Measurements from ENCODE around the gene C16orf74.

The C16orf74 gene

GRCh38 chr16:85750146-85750826, 610 bp downstream of the C16orf74 start:
- DNase-seq (ENCODE audit: extremely low read depth in 1 of 2, low read depth in 1 of 2) = no peak

GRCh38 chr16:85749771-85750145, 1.1 kb downstream of the C16orf74 start:
- DNase-seq (ENCODE audit: extremely low read depth in 1 of 2, low read depth in 1 of 2) = no peak

- DNase-seq (ENCODE audit: extremely low read depth in 1 of 2, low read depth in 1 of 2) = no peak
Measured at GRCh38 chr16:85746460-85747215, 4.3 kb downstream of the C16orf74 start.

- no peak for DNase-seq (ENCODE audit: extremely low read depth in 1 of 2, low read depth in 1 of 2)
Measured at GRCh38 chr16:85738923-85739715, 11.8 kb downstream of the C16orf74 start.

GRCh38 chr16:85736921-85737320, 14.0 kb downstream of the C16orf74 start:
- DNase-seq (ENCODE audit: extremely low read depth in 1 of 2, low read depth in 1 of 2) = no peak

- no peak for DNase-seq (ENCODE audit: extremely low read depth in 1 of 2, low read depth in 1 of 2)
Measured at GRCh38 chr16:85735946-85736345, 14.9 kb downstream of the C16orf74 start.

GRCh38 chr16:85735225-85735635, 15.7 kb downstream of the C16orf74 start:
- peak in 1 of 2 donors; percentile 27 for DNase-seq (ENCODE audit: extremely low read depth in 1 of 2, low read depth in 1 of 2)

GRCh38 chr16:85734311-85735017, 16.4 kb downstream of the C16orf74 start:
- DNase-seq (ENCODE audit: extremely low read depth in 1 of 2, low read depth in 1 of 2) = no peak

GRCh38 chr16:85733839-85734170, 17.1 kb downstream of the C16orf74 start:
- no peak for DNase-seq (ENCODE audit: extremely low read depth in 1 of 2, low read depth in 1 of 2)

GRCh38 chr16:85733155-85733838, 17.6 kb downstream of the C16orf74 start:
- DNase-seq (ENCODE audit: extremely low read depth in 1 of 2, low read depth in 1 of 2) = no peak

GRCh38 chr16:85731179-85731578, 19.7 kb downstream of the C16orf74 start:
- no peak for DNase-seq (ENCODE audit: extremely low read depth in 1 of 2, low read depth in 1 of 2)

GRCh38 chr16:85730186-85730465, 20.8 kb downstream of the C16orf74 start:
- no peak for DNase-seq (ENCODE audit: extremely low read depth in 1 of 2, low read depth in 1 of 2)

- no peak for DNase-seq (ENCODE audit: extremely low read depth in 1 of 2, low read depth in 1 of 2)
Measured at GRCh38 chr16:85729452-85730185, 21.3 kb downstream of the C16orf74 start.

GRCh38 chr16:85728879-85729278, 22.0 kb downstream of the C16orf74 start:
- DNase-seq (ENCODE audit: extremely low read depth in 1 of 2, low read depth in 1 of 2) = no peak

GRCh38 chr16:85724936-85725335, 26.0 kb downstream of the C16orf74 start:
- DNase-seq (ENCODE audit: extremely low read depth in 1 of 2, low read depth in 1 of 2) = no peak

- DNase-seq (ENCODE audit: extremely low read depth in 1 of 2, low read depth in 1 of 2) = no peak
Measured at GRCh38 chr16:85724126-85724879, 26.6 kb downstream of the C16orf74 start.

GRCh38 chr16:85722128-85722893, 28.6 kb downstream of the C16orf74 start:
- no peak for DNase-seq (ENCODE audit: extremely low read depth in 1 of 2, low read depth in 1 of 2)

- DNase-seq (ENCODE audit: extremely low read depth in 1 of 2, low read depth in 1 of 2) = no peak
Measured at GRCh38 chr16:85720302-85720637, 30.6 kb downstream of the C16orf74 start.
